HG03457 (cell line): ENCODE measurements around the gene ZMIZ1.
"Not testable (repeated sequence)": the region's sequence is repeated elsewhere in the genome, so short reads cannot be mapped to it uniquely, and the experiment has no call there.

Experiments
- ATAC-seq: cut with Tn5 transposase; IDR thresholded peaks from one replicate; pipeline ENCODE4 v1.9.1; 2021; ENCODE audit warnings: moderate number of reproducible peaks; ENCODE audit not compliant: unreplicated experiment

Gene ZMIZ1

DNA sequence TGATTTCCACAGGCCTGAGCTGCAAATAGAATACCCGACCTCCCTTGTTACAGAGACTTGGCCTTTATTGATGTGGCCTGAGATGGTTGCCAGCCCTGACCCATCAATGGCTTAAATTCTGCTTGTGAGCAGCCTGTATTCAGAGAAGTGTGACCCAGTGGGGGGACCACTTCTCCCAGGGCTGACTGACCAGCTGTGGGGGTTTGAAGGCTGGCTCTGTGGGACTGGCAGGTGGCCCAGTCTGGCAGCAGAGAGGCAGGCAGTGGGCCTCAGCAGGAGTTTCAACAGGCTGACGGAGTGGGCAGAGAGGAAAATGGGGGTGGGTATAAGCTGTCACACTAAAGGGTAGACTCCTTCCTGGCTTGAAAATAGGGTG is 266.3 kb downstream of the ZMIZ1 start:
- ATAC-seq = no peak

GRCh38 chr10:79335470-79336235 is 266.9 kb downstream of the ZMIZ1 start:
- ATAC-seq = no peak

- ATAC-seq = no peak
These were observed 267.5 kb downstream of the ZMIZ1 start for GRCh38 chr10:79336276-79336675.

DNA sequence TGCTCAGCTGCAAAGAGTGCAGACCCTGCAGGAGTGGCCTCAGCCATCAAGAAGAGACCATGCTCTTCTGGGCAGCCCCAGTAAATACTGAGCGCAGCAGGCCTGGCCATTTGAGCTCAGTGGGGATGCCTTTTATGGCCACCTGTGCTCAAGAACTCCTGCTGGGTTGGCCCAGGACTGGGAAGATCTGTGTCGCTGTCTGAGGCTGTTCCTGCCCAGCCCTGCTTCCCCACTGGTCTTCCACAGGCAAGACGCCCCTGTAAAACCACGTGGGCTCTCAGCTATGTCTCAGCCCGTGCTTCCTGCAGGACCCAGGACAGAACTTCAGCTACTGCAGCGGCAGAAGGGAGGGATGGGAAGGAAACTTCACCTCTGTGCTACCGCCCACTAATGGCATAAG is 268.0 kb downstream of the ZMIZ1 start:
- ATAC-seq = no peak

GRCh38 chr10:79337783-79338469 is 269.2 kb downstream of the ZMIZ1 start:
- not testable (repeated sequence) for ATAC-seq

DNA sequence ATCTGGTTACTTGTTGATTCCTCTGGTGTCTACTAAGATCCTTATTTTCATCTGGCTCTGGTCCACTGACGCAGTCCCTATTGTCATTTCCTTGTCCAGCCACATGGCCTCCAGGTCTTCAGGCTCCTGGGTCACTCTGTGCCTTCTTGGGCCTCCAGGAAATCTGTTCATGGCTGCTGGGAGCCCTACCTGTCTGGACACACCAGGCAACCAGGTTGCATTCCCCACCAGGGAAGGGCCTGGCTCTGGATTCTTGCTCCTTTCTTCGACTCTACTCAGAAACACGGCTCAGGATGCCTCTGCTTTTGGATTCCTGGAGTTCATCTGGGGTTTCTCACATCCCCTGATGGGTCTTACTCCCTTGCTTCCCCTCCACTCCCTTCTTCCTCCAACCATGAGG is 270.5 kb downstream of the ZMIZ1 start:
- ATAC-seq = no peak

DNA sequence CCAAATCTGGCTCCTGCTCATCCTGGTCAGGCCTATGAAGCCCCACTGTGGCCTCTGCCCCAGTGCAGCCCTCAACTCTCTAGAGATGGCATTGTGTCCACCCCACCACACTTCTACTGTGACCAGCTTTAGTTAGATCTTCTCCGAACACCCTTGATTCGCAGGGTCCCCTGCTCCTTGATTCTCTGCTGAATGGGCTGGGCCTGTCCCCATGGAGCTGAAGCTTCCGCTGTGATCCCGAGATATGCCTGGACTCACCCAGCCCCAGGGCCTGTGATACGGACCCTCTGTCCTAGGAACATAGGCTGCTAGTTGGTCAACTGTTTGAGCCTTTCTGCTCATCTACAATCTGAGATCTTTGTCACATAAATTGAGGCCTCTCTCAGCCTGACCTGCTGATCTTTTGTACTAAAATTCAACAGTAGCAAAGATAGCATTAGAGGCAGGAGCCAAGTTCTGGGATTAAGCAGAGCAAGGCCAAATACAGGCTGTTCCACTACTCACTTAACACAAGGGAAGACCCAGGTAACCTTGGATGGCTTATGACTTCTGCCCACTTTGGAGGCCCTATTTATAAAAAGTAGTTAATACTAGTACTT is 272.0 kb downstream of the ZMIZ1 start:
- no peak for ATAC-seq

DNA sequence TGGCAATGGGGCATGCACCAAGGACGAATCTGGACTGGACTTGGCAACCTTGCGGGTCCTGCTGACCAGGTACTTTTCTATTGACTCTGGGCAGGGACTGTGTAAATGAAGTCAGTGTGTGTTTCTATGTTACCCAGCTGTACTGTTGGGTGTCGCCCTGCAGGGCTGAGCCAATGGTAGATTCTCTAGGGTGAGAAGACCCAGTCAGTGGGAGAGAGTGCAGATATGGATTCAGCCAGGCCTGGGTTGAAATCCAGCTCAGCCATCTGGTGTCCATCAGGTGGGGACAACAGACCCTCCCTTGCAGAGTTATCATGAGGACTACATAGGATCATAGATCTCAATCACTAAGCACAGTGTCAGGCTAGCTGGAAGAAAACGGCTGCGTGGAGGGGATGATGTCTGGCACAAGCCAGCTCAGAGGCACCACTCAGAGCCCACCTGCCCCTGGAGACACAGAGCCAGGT is 273.6 kb downstream of the ZMIZ1 start:
- no peak for ATAC-seq

- no peak for ATAC-seq
These were observed 274.2 kb downstream of the ZMIZ1 start for GRCh38 chr10:79342811-79343561.

DNA sequence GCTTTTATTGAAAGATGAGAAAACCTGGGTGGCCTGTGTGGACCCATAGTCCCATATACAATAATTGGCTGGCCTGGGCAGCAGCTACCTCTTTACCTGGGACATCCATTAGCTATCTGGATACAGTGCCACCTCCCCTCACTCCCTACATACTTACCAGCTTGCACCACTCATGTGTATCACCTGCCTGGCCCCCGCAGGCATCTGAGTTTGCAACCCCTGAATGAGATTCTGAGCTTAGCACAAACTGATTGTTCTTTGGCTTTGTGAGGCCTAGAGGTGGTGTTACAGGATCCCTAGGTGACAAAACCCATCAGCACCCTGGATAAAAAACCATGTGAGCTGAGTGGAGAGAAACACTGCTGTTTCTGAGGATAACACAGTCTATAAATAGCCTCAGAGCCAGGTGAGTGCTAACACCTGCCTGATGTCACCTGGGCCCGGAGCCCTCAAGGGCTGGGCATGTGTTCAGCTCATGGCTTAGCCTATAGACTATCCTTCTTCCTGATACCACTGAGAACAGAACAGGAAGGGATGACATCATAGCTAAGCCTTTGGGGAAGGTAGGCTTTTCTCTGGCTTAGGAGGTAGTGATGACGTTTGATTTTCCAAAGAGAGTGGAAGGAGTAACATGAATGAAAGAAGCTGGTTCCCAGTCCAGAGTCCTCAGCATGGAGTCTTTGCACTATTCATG is 275.9 kb downstream of the ZMIZ1 start:
- no peak for ATAC-seq

DNA sequence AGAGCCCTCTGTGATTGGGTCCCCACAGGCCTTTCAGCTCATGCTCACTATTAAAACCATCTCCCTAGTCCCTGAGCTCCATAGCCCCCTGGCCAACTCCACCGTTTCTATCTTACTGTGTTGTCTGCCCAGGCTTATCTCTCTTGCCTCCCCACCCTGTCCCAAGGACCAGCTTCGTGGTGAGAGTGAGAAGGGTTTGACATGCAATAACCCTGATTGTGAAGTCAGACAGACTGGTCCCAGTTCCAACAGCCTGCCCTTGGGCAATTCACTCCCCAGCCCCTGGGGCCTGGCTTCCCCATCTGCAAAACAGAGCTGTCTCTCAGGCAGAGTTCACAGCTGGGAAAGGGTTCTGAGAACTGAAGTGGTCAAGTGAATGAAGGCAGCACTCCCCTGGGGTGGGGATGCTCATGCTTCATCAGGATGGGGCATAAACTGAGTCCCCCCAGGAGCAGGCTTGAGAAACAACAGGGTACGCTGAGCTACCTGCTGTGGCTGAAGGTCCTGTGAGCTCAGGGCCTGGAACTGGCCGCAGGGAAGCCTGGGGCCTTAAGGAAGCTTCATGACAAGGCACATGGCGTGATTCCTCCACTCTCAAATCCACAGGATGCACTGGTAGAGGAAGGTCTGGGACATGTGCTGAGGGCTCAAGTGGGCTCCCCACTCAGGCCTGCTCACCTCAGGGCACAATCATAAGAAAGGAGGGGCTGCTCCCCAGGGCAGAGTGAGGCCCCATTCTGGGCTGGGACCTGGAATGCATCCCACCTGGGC is 276.7 kb downstream of the ZMIZ1 start:
- no peak for ATAC-seq

GRCh38 chr10:79346012-79346340 is 277.2 kb downstream of the ZMIZ1 start:
- ATAC-seq = no peak

GRCh38 chr10:79346388-79347225 is 277.8 kb downstream of the ZMIZ1 start:
- no peak for ATAC-seq

DNA sequence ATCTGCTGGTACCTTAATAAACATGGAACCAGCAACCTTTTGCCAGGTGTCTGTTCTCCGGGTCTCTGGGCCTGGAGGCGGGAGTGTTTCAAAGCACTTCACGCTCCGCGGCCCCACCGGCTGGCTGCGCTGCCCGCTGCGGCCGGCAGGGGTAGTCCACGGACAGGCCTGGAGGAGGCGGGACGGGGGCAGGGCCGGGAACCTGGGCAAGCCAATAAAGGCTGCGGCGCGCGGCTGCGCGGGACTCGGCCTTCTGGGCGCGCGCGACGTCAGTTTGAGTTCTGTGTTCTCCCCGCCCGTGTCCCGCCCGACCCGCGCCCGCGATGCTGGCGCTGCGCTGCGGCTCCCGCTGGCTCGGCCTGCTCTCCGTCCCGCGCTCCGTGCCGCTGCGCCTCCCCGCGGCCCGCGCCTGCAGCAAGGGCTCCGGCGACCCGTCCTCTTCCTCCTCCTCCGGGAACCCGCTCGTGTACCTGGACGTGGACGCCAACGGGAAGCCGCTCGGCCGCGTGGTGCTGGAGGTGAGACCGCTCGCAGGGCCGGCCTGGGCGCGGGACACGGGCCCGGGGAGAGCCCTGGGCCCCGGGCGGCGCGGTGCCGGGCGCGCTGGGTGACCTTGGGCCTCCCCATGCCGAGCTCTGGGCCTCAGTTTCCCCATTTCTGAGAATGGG is 278.6 kb downstream of the ZMIZ1 start, which contains the start of gene PPIF:
Gene PPIF, plus strand, starts transcription at position 244 of the 668 bp plus-strand sequence. Its CDS starts 80 bp downstream, at position 324.
- ATAC-seq = peak; percentile 53

GRCh38 chr10:79347894-79348639 is 279.3 kb downstream of the ZMIZ1 start:
- ATAC-seq = peak; percentile 66

GRCh38 chr10:79348640-79348988 is 279.8 kb downstream of the ZMIZ1 start:
- no peak for ATAC-seq

- ATAC-seq = no peak
These were observed 280.3 kb downstream of the ZMIZ1 start for GRCh38 chr10:79349072-79349491.
